ENCODE measurements around the gene STAT3.

- TF ChIP-seq CTCF (conservative IDR thresholded peaks at IDR 0.05) = no peak
- no peak for TF ChIP-seq EZH2 (IDR thresholded peaks at IDR 0.05; ENCODE audit: low read depth)
Observed at GRCh38 chr17:42274812-42275526, 113.3 kb downstream of the STAT3 start.

Measured in PC-9 (cell line).